ENCODE results near the gene GRID2.

The GRID2 gene

GRCh38 chr4:93384241-93384640 is 1080.5 kb downstream of the GRID2 start:
- Histone ChIP-seq H3K4me2 (no peak overlapping the region), H4K20me1 (no peaks in the 10 kb centered on the region), H3K9ac (no peak overlapping the region), H3K4me3 (no peak overlapping the region), H3K36me3 (no peaks in the 10 kb centered on the region), H3K27me3 (no peaks in the 10 kb centered on the region), H3K4me1 (no peaks in the 10 kb centered on the region), H3K27ac (no peak overlapping the region), H3K9me3 (no peaks in the 10 kb centered on the region)
- no peak for TF ChIP-seq Cebpa-rat (IDR thresholded peaks at IDR 0.05)

DNA sequence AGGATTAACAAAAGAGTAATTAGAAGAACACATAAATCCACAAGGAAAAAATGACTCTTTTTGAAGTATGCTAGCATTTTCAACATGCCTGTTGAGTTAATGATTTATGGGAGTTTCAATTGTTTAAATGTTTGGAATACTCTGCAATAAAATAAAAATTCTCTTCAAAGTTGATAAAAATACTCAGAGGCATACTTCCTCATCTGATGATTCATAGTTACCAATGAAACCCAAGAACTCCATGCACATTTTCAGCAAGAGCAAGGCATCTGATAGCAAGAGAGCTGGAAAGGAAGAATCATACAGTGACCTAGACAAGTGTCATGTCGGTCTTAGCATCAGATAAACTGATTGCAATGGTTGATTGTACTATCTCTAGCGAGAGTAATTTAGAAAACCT is 1081.1 kb downstream of the GRID2 start:
- H3K27ac ChIP-seq = no peak overlapping the region
- H3K9me3 ChIP-seq = no peaks in the 10 kb centered on the region
- no peaks in the 10 kb centered on the region for H3K36me3 ChIP-seq
- H3K4me2 ChIP-seq = no peak overlapping the region
- H3K4me1 ChIP-seq = no peaks in the 10 kb centered on the region
- no peak overlapping the region for H3K4me3 ChIP-seq
- H4K20me1 ChIP-seq = no peaks in the 10 kb centered on the region
- H3K9ac ChIP-seq = no peak overlapping the region
- TF ChIP-seq Cebpa-rat (IDR thresholded peaks at IDR 0.05) = no peak
- H3K27me3 ChIP-seq = no peaks in the 10 kb centered on the region

DNA sequence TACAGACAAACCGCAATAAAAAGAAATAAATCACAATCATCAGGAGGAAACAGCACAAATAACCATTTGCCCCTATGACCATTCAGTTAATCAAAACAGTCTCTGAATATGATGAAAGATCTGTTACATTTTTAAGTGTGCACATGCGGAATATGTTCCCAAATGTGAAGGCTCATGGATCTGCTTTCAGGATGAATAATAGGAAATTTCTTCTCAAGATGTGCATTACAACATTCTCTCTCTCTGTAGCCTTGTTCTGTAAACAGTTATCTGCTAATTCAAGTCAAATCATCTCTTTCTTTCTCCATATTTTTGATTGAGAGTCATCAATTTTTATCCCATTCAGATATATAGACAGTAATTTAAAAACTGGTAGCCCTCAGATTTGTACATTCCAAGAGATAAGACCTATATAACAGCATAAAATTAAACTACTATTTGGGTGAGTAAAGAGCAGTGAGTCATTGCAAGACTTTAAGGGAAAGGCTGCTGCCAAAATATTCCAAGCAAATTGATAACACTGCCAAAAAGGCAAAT is 1090.8 kb downstream of the GRID2 start:
- no peaks in the 10 kb centered on the region for H3K36me3 ChIP-seq
- H3K9ac ChIP-seq = no peak overlapping the region
- no peak overlapping the region for H3K4me3 ChIP-seq
- H3K9me3 ChIP-seq = no peaks in the 10 kb centered on the region
- H3K4me2 ChIP-seq = no peak overlapping the region
- no peaks in the 10 kb centered on the region for H3K4me1 ChIP-seq
- no peak for TF ChIP-seq Cebpa-rat (IDR thresholded peaks at IDR 0.05)
- no peaks in the 10 kb centered on the region for H3K27me3 ChIP-seq
- no peaks in the 10 kb centered on the region for H4K20me1 ChIP-seq
- no peak overlapping the region for H3K27ac ChIP-seq

DNA sequence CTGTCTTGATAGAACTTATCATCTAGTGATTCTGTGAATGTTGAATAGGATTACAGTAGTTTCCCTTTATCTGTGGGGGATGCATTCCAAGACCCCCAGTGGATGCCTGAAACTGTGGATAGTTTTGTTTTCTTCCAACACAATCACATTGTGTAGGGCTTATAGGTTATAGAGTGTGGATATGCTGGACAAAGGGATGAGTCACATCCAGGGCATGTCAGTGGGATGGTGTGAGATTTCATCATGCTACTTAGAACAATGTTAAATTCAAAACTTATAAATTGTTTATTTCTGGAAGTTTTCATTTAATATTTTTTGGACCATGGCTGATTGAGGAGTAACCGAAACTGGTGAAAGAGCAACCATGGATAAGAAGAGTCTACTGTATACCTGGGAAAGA is 1092.5 kb downstream of the GRID2 start:
- no peaks in the 10 kb centered on the region for H3K9me3 ChIP-seq
- H3K27ac ChIP-seq = no peak overlapping the region
- TF ChIP-seq Cebpa-rat (IDR thresholded peaks at IDR 0.05) = no peak
- no peak overlapping the region for H3K4me2 ChIP-seq
- H3K36me3 ChIP-seq = no peaks in the 10 kb centered on the region
- H3K4me3 ChIP-seq = no peak overlapping the region
- no peaks in the 10 kb centered on the region for H4K20me1 ChIP-seq
- no peaks in the 10 kb centered on the region for H3K4me1 ChIP-seq
- no peak overlapping the region for H3K9ac ChIP-seq
- H3K27me3 ChIP-seq = no peaks in the 10 kb centered on the region

GRCh38 chr4:93403571-93403970 is 1099.8 kb downstream of the GRID2 start:
- no peaks in the 10 kb centered on the region for H3K27me3 ChIP-seq
- no peaks in the 10 kb centered on the region for H4K20me1 ChIP-seq
- H3K4me1 ChIP-seq = no peaks in the 10 kb centered on the region
- H3K9ac ChIP-seq = no peak overlapping the region
- H3K9me3 ChIP-seq = no peaks in the 10 kb centered on the region
- no peak overlapping the region for H3K4me3 ChIP-seq
- H3K36me3 ChIP-seq = no peaks in the 10 kb centered on the region
- TF ChIP-seq Cebpa-rat (IDR thresholded peaks at IDR 0.05) = no peak
- H3K27ac ChIP-seq = no peak overlapping the region
- H3K4me2 ChIP-seq = no peak overlapping the region

GRCh38 chr4:93407493-93408275 is 1103.9 kb downstream of the GRID2 start:
- Histone ChIP-seq H3K9me3 (no peaks in the 10 kb centered on the region), H3K27me3 (no peaks in the 10 kb centered on the region), H3K9ac (no peak overlapping the region), H4K20me1 (no peaks in the 10 kb centered on the region), H3K4me3 (no peak overlapping the region), H3K27ac (no peak overlapping the region), H3K4me2 (no peak overlapping the region), H3K36me3 (no peaks in the 10 kb centered on the region), H3K4me1 (no peaks in the 10 kb centered on the region)
- no peak for TF ChIP-seq Cebpa-rat (IDR thresholded peaks at IDR 0.05)

- Histone ChIP-seq H3K27me3 (no peaks in the 10 kb centered on the region), H4K20me1 (no peaks in the 10 kb centered on the region), H3K4me1 (no peaks in the 10 kb centered on the region), H3K27ac (no peak overlapping the region), H3K4me3 (no peak overlapping the region), H3K9me3 (no peaks in the 10 kb centered on the region), H3K4me2 (no peak overlapping the region), H3K9ac (no peak overlapping the region), H3K36me3 (no peaks in the 10 kb centered on the region)
- TF ChIP-seq Cebpa-rat (IDR thresholded peaks at IDR 0.05) = no peak
Measured at GRCh38 chr4:93409035-93409434, 1105.3 kb downstream of the GRID2 start.

- no peak overlapping the region for H3K4me2 ChIP-seq
- TF ChIP-seq Cebpa-rat (IDR thresholded peaks at IDR 0.05) = no peak
Measured at GRCh38 chr4:93414041-93414550, 1110.3 kb downstream of the GRID2 start.

GRCh38 chr4:93416344-93417128 is 1112.8 kb downstream of the GRID2 start:
- H3K4me2 ChIP-seq = no peak overlapping the region
- no peaks in the 10 kb centered on the region for H3K9me3 ChIP-seq
- H4K20me1 ChIP-seq = no peaks in the 10 kb centered on the region
- no peak overlapping the region for H3K4me3 ChIP-seq
- no peak for TF ChIP-seq Cebpa-rat (IDR thresholded peaks at IDR 0.05)
- H3K9ac ChIP-seq = no peak overlapping the region
- no peaks in the 10 kb centered on the region for H3K27me3 ChIP-seq
- no peak overlapping the region for H3K27ac ChIP-seq
- H3K36me3 ChIP-seq = no peaks in the 10 kb centered on the region
- H3K4me1 ChIP-seq = no peaks in the 10 kb centered on the region

More at GRCh38 chr4:93414041-93414550, 1110.3 kb downstream of the GRID2 start:
- H3K27me3 ChIP-seq = no peaks in the 10 kb centered on the region
- H3K9me3 ChIP-seq = no peaks in the 10 kb centered on the region
- H3K27ac ChIP-seq = no peak overlapping the region
- H3K36me3 ChIP-seq = no peaks in the 10 kb centered on the region
- H4K20me1 ChIP-seq = no peaks in the 10 kb centered on the region
- H3K4me1 ChIP-seq = no peaks in the 10 kb centered on the region
- H3K4me3 ChIP-seq = no peak overlapping the region
- no peak overlapping the region for H3K9ac ChIP-seq

DNA sequence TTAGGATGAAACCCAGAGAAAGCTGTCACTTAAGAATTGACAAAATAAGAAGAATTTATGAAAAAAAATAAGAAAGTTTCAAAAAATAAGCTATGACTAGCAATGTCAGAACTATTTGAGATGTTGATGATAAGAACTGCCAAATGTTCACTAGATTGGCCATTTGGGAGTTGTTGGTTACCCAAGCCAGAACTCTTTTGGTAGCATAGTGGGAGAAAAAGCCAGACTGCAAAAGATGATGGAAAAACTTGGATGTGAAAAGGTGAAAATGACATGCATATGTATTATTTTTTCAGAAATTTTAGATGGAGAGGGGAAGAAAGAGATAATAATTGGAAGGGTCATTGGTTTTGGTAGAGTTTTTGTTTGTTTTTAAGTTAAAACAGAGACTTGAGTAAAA is 1127.6 kb downstream of the GRID2 start:
- H3K36me3 ChIP-seq = no peaks in the 10 kb centered on the region
- no peak overlapping the region for H3K27ac ChIP-seq
- H3K4me2 ChIP-seq = no peak overlapping the region
- no peak for TF ChIP-seq Cebpa-rat (IDR thresholded peaks at IDR 0.05)
- H3K4me1 ChIP-seq = no peaks in the 10 kb centered on the region
- H3K27me3 ChIP-seq = no peaks in the 10 kb centered on the region
- no peak overlapping the region for H3K4me3 ChIP-seq
- no peaks in the 10 kb centered on the region for H3K9me3 ChIP-seq
- no peaks in the 10 kb centered on the region for H4K20me1 ChIP-seq
- H3K9ac ChIP-seq = no peak overlapping the region

All from BLaER1 (cell line).